HepG2 (cell line): Measurements from ENCODE around the gene ZPR1. TPM values are rescaled to one million over a fixed set of nuclear protein-coding genes. Genes with fewer than 3 reads are reported as not detected.
A peak's percentile ranks its signal among the peaks of the same experiment; 100 is the strongest.

Experiments used
- ATF6 ChIP-seq: sonication (generic); formaldehyde crosslinking; conservative IDR thresholded peaks from 2 replicates; pipeline ENCODE4 v1.4.0; 2020; ENCODE audit warnings: missing genetic modification reagents
- EED ChIP-seq: sonication (generic); formaldehyde crosslinking; IDR thresholded peaks from 2 replicates; pipeline ENCODE4 v1.5.0; 2020; ENCODE audit warnings: mild to moderate bottlenecking, missing genetic modification reagents
- HNF4G ChIP-seq, 2 experiments: sonication (generic) in 1 of 2; formaldehyde crosslinking in 1 of 2; IDR thresholded peaks; 2 replicates each; pipeline versions ENCODE4 v1.4.0 to v1.6.1; 2011 to 2020; ENCODE audit warnings: borderline replicate concordance in 2 of 2, low read depth in 2 of 2, mild to moderate bottlenecking in 2 of 2, low read length in 1 of 2, missing genetic modification reagents in 1 of 2, moderate library complexity in 1 of 2
- KAT7 ChIP-seq: IDR thresholded peaks from 2 replicates; pipeline ENCODE4 v1.6.1; 2018; ENCODE audit warnings: borderline replicate concordance, missing compliant biosample characterization
- MTERF4 ChIP-seq: sonication (generic); formaldehyde crosslinking; IDR thresholded peaks from 2 replicates; pipeline ENCODE4 v1.8.0; 2023; ENCODE audit warnings: mild to moderate bottlenecking, missing genetic modification reagents
- PAWR ChIP-seq: sonication (generic); formaldehyde crosslinking; IDR thresholded peaks from 2 replicates; pipeline ENCODE4 v1.4.0; 2020; ENCODE audit warnings: missing genetic modification reagents, mild to moderate bottlenecking, borderline replicate concordance
- SPEN ChIP-seq: sonication (generic); formaldehyde crosslinking; IDR thresholded peaks from 2 replicates; pipeline ENCODE4 v1.5.1; 2020; ENCODE audit warnings: low read depth, mild to moderate bottlenecking, missing genetic modification reagents
- ZNF17 ChIP-seq: sonication (generic); formaldehyde crosslinking; IDR thresholded peaks from 2 replicates; pipeline ENCODE4 v1.5.0; 2020; ENCODE audit warnings: mild to moderate bottlenecking, missing genetic modification reagents
- ZNF547 ChIP-seq: sonication (generic); formaldehyde crosslinking; IDR thresholded peaks from 2 replicates; pipeline ENCODE4 v1.5.1; 2020; ENCODE audit warnings: mild to moderate bottlenecking, missing genetic modification reagents
- ZNF850 ChIP-seq: sonication (generic); formaldehyde crosslinking; conservative IDR thresholded peaks from 2 replicates; pipeline ENCODE4 v1.9.0; 2021; ENCODE audit warnings: mild to moderate bottlenecking, missing genetic modification reagents
- polyA plus RNA-seq, 8 experiments: library from polyadenylated mRNA; depleted of rRNA in 3 of 8; stranded (reverse) in 7 of 8; unstranded in 1 of 8; fragments of >200 nt; fragmentation: Illumina TruSeq in 4 of 8; extraction: Trizol in 4 of 8; gene quantifications; 2 replicates each; pipeline versions ENCODE4 v1.2.1 to v1.2.3, GENCODE V29; 2011 to 2016; ENCODE audit warnings: low read depth in 4 of 8, missing spikeins in 1 of 8, mixed read lengths in 1 of 8; ENCODE audit not compliant: insufficient read depth in 1 of 8
- total RNA-seq, 5 experiments: library from RNA; depleted of rRNA; stranded (reverse); fragments of >200 nt; fragmentation: Illumina TruSeq; extraction: Trizol; gene quantifications; 2 replicates each; pipeline ENCODE4 v1.2.3, GENCODE V29; 2016; ENCODE audit warnings: low read depth in 1 of 5
- TF ChIP-seq, protein P1 (sequence below): sonication (generic); formaldehyde crosslinking; IDR thresholded peaks from 2 replicates; pipeline ENCODE4 v1.8.1; 2023; ENCODE audit warnings: missing genetic modification reagents, inconsistent platforms, borderline replicate concordance
- TF ChIP-seq, protein P2 (sequence below): sonication (generic); formaldehyde crosslinking; IDR thresholded peaks from 2 replicates; pipeline ENCODE4 v1.4.0; 2020; ENCODE audit warnings: missing genetic modification reagents, mild to moderate bottlenecking, borderline replicate concordance
- TF ChIP-seq, protein P3 (sequence below): sonication (generic); formaldehyde crosslinking; IDR thresholded peaks from 2 replicates; pipeline ENCODE4 v1.4.0; 2020; ENCODE audit warnings: mild to moderate bottlenecking, missing genetic modification reagents, borderline replicate concordance

Gene ZPR1
- total and polyA plus RNA-seq, 2 of the 13 experiments (the other 11 are each of a cell fraction or from before 2014, with no cell fraction given): 40.0 to 79.3 TPM

DNA sequence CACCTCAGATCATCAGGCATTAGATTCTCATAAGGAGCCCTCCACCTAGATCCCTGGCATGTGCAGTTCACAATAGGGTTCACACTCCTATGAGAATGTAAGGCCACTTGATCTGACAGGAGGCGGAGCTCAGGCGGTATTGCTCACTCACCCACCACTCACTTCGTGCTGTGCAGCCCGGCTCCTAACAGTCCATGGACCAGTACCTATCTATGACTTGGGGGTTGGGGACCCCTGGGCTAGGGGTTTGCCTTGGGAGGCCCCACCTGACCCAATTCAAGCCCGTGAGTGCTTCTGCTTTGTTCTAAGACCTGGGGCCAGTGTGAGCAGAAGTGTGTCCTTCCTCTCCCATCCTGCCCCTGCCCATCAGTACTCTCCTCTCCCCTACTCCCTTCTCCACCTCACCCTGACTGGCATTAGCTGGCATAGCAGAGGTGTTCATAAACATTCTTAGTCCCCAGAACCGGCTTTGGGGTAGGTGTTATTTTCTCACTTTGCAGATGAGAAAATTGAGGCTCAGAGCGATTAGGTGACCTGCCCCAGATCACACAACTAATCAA lies 44.0 kb upstream of the ZPR1 start (continued):
- no peak for TF ChIP-seq SPEN (CRISPR knock-in tag)
- TF ChIP-seq, protein P1, sequence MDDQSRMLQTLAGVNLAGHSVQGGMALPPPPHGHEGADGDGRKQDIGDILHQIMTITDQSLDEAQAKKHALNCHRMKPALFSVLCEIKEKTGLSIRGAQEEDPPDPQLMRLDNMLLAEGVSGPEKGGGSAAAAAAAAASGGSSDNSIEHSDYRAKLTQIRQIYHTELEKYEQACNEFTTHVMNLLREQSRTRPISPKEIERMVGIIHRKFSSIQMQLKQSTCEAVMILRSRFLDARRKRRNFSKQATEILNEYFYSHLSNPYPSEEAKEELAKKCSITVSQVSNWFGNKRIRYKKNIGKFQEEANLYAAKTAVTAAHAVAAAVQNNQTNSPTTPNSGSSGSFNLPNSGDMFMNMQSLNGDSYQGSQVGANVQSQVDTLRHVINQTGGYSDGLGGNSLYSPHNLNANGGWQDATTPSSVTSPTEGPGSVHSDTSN (CRISPR knock-in tag): no peak
- TF ChIP-seq MTERF4 (CRISPR knock-in tag): no peak
- 0 out of 2 replicates have a peak, but pooled peaks have one; percentile 61 for TF ChIP-seq KAT7 (CRISPR knock-in tag)
- TF ChIP-seq EED (CRISPR knock-in tag): no peak
- TF ChIP-seq ZNF850 (CRISPR knock-in tag): no peak
- no peak for TF ChIP-seq ATF6 (CRISPR knock-in tag)
- TF ChIP-seq, protein P2, sequence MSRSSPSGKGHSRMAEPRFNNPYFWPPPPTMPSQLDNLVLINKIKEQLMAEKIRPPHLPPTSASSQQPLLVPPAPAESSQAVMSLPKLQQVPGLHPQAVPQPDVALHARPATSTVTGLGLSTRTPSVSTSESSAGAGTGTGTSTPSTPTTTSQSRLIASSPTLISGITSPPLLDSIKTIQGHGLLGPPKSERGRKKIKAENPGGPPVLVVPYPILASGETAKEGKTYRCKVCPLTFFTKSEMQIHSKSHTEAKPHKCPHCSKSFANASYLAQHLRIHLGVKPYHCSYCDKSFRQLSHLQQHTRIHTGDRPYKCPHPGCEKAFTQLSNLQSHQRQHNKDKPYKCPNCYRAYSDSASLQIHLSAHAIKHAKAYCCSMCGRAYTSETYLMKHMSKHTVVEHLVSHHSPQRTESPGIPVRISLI (CRISPR knock-in tag): no peak
- no peak for TF ChIP-seq ZNF17
- TF ChIP-seq, protein P3, sequence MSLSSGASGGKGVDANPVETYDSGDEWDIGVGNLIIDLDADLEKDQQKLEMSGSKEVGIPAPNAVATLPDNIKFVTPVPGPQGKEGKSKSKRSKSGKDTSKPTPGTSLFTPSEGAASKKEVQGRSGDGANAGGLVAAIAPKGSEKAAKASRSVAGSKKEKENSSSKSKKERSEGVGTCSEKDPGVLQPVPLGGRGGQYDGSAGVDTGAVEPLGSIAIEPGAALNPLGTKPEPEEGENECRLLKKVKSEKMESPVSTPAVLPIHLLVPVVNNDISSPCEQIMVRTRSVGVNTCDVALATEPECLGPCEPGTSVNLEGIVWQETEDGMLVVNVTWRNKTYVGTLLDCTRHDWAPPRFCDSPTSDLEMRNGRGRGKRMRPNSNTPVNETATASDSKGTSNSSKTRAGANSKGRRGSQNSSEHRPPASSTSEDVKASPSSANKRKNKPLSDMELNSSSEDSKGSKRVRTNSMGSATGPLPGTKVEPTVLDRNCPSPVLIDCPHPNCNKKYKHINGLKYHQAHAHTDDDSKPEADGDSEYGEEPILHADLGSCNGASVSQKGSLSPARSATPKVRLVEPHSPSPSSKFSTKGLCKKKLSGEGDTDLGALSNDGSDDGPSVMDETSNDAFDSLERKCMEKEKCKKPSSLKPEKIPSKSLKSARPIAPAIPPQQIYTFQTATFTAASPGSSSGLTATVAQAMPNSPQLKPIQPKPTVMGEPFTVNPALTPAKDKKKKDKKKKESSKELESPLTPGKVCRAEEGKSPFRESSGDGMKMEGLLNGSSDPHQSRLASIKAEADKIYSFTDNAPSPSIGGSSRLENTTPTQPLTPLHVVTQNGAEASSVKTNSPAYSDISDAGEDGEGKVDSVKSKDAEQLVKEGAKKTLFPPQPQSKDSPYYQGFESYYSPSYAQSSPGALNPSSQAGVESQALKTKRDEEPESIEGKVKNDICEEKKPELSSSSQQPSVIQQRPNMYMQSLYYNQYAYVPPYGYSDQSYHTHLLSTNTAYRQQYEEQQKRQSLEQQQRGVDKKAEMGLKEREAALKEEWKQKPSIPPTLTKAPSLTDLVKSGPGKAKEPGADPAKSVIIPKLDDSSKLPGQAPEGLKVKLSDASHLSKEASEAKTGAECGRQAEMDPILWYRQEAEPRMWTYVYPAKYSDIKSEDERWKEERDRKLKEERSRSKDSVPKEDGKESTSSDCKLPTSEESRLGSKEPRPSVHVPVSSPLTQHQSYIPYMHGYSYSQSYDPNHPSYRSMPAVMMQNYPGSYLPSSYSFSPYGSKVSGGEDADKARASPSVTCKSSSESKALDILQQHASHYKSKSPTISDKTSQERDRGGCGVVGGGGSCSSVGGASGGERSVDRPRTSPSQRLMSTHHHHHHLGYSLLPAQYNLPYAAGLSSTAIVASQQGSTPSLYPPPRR (CRISPR knock-in tag): no peak
- TF ChIP-seq PAWR (CRISPR knock-in tag): 0 out of 2 replicates have a peak, but pooled peaks have one; percentile 80
- 0 out of 2 replicates have a peak, but pooled peaks have one; percentile 69 for TF ChIP-seq ZNF547 (CRISPR knock-in tag)
- TF ChIP-seq HNF4G (IDR thresholded peaks at IDR 0.05; ENCODE audit: borderline replicate concordance, low read depth, low read length): no peak
- no peak for TF ChIP-seq HNF4G (CRISPR knock-in tag; IDR thresholded peaks at IDR 0.05; ENCODE audit: borderline replicate concordance, low read depth)
